ENCODE measurements around the gene PKD2L2.

Gene PKD2L2

GRCh38 chr5:137867664-137868063 is 21.6 kb upstream of the PKD2L2 start, which contains the start of gene MYOT:
TSS of gene MYOT (plus strand) at chr5:137867860. CDS start at chr5:137870652, 2,792 bp downstream.
- no peaks in the 10 kb centered on the region for H3K27me3 ChIP-seq (ENCODE audit: insufficient read depth, poor library complexity, severe bottlenecking)
- no peak for DNase-seq (ENCODE audit: low spot score)
- no peak within 1 kb of the TSS for H3K4me3 ChIP-seq (ENCODE audit: severe bottlenecking)
- no peak for TF ChIP-seq CTCF (IDR thresholded peaks at IDR 0.05; ENCODE audit: poor library complexity, severe bottlenecking)
- H3K4me1 ChIP-seq (ENCODE audit: insufficient read depth, poor library complexity, severe bottlenecking), result no peaks in the 10 kb centered on the region
- H3K27ac ChIP-seq (ENCODE audit: poor library complexity, severe bottlenecking), result no peak within 1 kb of the TSS
- no peak for ATAC-seq (ENCODE audit: low read depth)
- H3K36me3 ChIP-seq (ENCODE audit: low read depth), result no peaks in the 10 kb centered on the region
- no peaks in the 10 kb centered on the region for H3K9me3 ChIP-seq (ENCODE audit: severe bottlenecking)

GRCh38 chr5:137870647-137871339 is 18.5 kb upstream of the PKD2L2 start:
- H3K4me3 ChIP-seq (ENCODE audit: severe bottlenecking), result no peak overlapping the region
- H3K4me1 ChIP-seq (ENCODE audit: insufficient read depth, poor library complexity, severe bottlenecking), result no peaks in the 10 kb centered on the region
- no peaks in the 10 kb centered on the region for H3K36me3 ChIP-seq (ENCODE audit: low read depth)
- H3K27ac ChIP-seq (ENCODE audit: poor library complexity, severe bottlenecking), result no peak overlapping the region
- no peaks in the 10 kb centered on the region for H3K9me3 ChIP-seq (ENCODE audit: severe bottlenecking)
- ATAC-seq (ENCODE audit: low read depth) (no peak), DNase-seq (ENCODE audit: low spot score) (no peak)
- no peak for TF ChIP-seq CTCF (IDR thresholded peaks at IDR 0.05; ENCODE audit: poor library complexity, severe bottlenecking)
- no peaks in the 10 kb centered on the region for H3K27me3 ChIP-seq (ENCODE audit: insufficient read depth, poor library complexity, severe bottlenecking)

GRCh38 chr5:137871571-137871970 is 17.7 kb upstream of the PKD2L2 start:
- TF ChIP-seq CTCF (IDR thresholded peaks at IDR 0.05; ENCODE audit: poor library complexity, severe bottlenecking), result no peak
- no peak overlapping the region for H3K27ac ChIP-seq (ENCODE audit: poor library complexity, severe bottlenecking)
- no peaks in the 10 kb centered on the region for H3K27me3 ChIP-seq (ENCODE audit: insufficient read depth, poor library complexity, severe bottlenecking)
- H3K9me3 ChIP-seq (ENCODE audit: severe bottlenecking), result no peaks in the 10 kb centered on the region
- no peaks in the 10 kb centered on the region for H3K36me3 ChIP-seq (ENCODE audit: low read depth)
- no peak overlapping the region for H3K4me3 ChIP-seq (ENCODE audit: severe bottlenecking)
- no peaks in the 10 kb centered on the region for H3K4me1 ChIP-seq (ENCODE audit: insufficient read depth, poor library complexity, severe bottlenecking)
- DNase-seq (ENCODE audit: low spot score), result no peak
- no peak for ATAC-seq (ENCODE audit: low read depth)

GRCh38 chr5:137872466-137872865 is 16.8 kb upstream of the PKD2L2 start:
- DNase-seq (ENCODE audit: low spot score) (no peak), ATAC-seq (ENCODE audit: low read depth) (no peak)

More at GRCh38 chr5:137872466-137872865, 16.8 kb upstream of the PKD2L2 start:
- H3K36me3 ChIP-seq (ENCODE audit: low read depth), result no peaks in the 10 kb centered on the region
- H3K4me3 ChIP-seq (ENCODE audit: severe bottlenecking), result no peak overlapping the region
- no peaks in the 10 kb centered on the region for H3K9me3 ChIP-seq (ENCODE audit: severe bottlenecking)
- TF ChIP-seq CTCF (IDR thresholded peaks at IDR 0.05; ENCODE audit: poor library complexity, severe bottlenecking), result no peak
- no peaks in the 10 kb centered on the region for H3K4me1 ChIP-seq (ENCODE audit: insufficient read depth, poor library complexity, severe bottlenecking)
- no peak overlapping the region for H3K27ac ChIP-seq (ENCODE audit: poor library complexity, severe bottlenecking)
- no peaks in the 10 kb centered on the region for H3K27me3 ChIP-seq (ENCODE audit: insufficient read depth, poor library complexity, severe bottlenecking)

Measured in RWPE2 (cell line).